ENCODE results near the gene PCNX4. TPM values are rescaled to one million over a fixed set of nuclear protein-coding genes. Genes with fewer than 3 reads are reported as not detected.
A peak's percentile ranks its signal among the peaks of the same experiment; 100 is the strongest.

PCNX4 gene
- total RNA-seq, 1 donor from 2014 or later, result 56.0 TPM

GRCh38 chr14:60151715-60152114, 60.0 kb downstream of the PCNX4 start:
- peak overlapping the region; percentile 79 for H3K27ac Mint-ChIP-seq (ENCODE audit: unreplicated experiment)
- H3K9me3 Mint-ChIP-seq (ENCODE audit: unreplicated experiment), result no peaks in the 10 kb centered on the region
- no peak for TF ChIP-seq CTCF (IDR thresholded peaks at IDR 0.05)
- no peak for DNase-seq (ENCODE audit: extremely low spot score, unreplicated experiment)
- no peaks in the 10 kb centered on the region for H3K27me3 Mint-ChIP-seq (ENCODE audit: unreplicated experiment)
- peaks cover 38% of the 10 kb centered on the region for H3K36me3 Mint-ChIP-seq (ENCODE audit: unreplicated experiment)
- peaks cover 10% of the 10 kb centered on the region for H3K4me1 Mint-ChIP-seq (ENCODE audit: unreplicated experiment)
- H3K4me3 Mint-ChIP-seq (ENCODE audit: unreplicated experiment), result no peak overlapping the region

- Mint-ChIP-seq H3K36me3 (ENCODE audit: unreplicated experiment) (peaks cover 27% of the 10 kb centered on the region), H3K4me3 (ENCODE audit: unreplicated experiment) (no peak overlapping the region), H3K4me1 (ENCODE audit: unreplicated experiment) (peaks cover 10% of the 10 kb centered on the region), H3K27me3 (ENCODE audit: unreplicated experiment) (no peaks in the 10 kb centered on the region), H3K9me3 (ENCODE audit: unreplicated experiment) (no peaks in the 10 kb centered on the region), H3K27ac (ENCODE audit: unreplicated experiment) (no peak overlapping the region)
- no peak for TF ChIP-seq CTCF (IDR thresholded peaks at IDR 0.05)
- no peak for DNase-seq (ENCODE audit: extremely low spot score, unreplicated experiment)
These were observed 62.3 kb downstream of the PCNX4 start for GRCh38 chr14:60153991-60154390.

- peaks cover 22% of the 10 kb centered on the region for H3K36me3 Mint-ChIP-seq (ENCODE audit: unreplicated experiment)
- H3K4me3 Mint-ChIP-seq (ENCODE audit: unreplicated experiment), result no peak overlapping the region
- no peak for DNase-seq (ENCODE audit: extremely low spot score, unreplicated experiment)
- H3K27ac Mint-ChIP-seq (ENCODE audit: unreplicated experiment), result no peak overlapping the region
- H3K27me3 Mint-ChIP-seq (ENCODE audit: unreplicated experiment), result no peaks in the 10 kb centered on the region
- no peaks in the 10 kb centered on the region for H3K9me3 Mint-ChIP-seq (ENCODE audit: unreplicated experiment)
- H3K4me1 Mint-ChIP-seq (ENCODE audit: unreplicated experiment), result peaks cover 10% of the 10 kb centered on the region
- no peak for TF ChIP-seq CTCF (IDR thresholded peaks at IDR 0.05)
These were observed 62.9 kb downstream of the PCNX4 start for GRCh38 chr14:60154671-60155070.

GRCh38 chr14:60160422-60160821, 68.7 kb downstream of the PCNX4 start:
- TF ChIP-seq CTCF (IDR thresholded peaks at IDR 0.05), result no peak
- H3K27ac Mint-ChIP-seq (ENCODE audit: unreplicated experiment), result no peak overlapping the region
- H3K4me1 Mint-ChIP-seq (ENCODE audit: unreplicated experiment), result peaks cover 11% of the 10 kb centered on the region
- DNase-seq (ENCODE audit: extremely low spot score, unreplicated experiment), result no peak
- no peaks in the 10 kb centered on the region for H3K9me3 Mint-ChIP-seq (ENCODE audit: unreplicated experiment)
- H3K4me3 Mint-ChIP-seq (ENCODE audit: unreplicated experiment), result no peak overlapping the region
- H3K36me3 Mint-ChIP-seq (ENCODE audit: unreplicated experiment), result peaks cover 8% of the 10 kb centered on the region
- no peaks in the 10 kb centered on the region for H3K27me3 Mint-ChIP-seq (ENCODE audit: unreplicated experiment)

- Mint-ChIP-seq H3K36me3 (ENCODE audit: unreplicated experiment) (peaks cover 3% of the 10 kb centered on the region), H3K27me3 (ENCODE audit: unreplicated experiment) (no peaks in the 10 kb centered on the region), H3K4me1 (ENCODE audit: unreplicated experiment) (peaks cover 22% of the 10 kb centered on the region), H3K27ac (ENCODE audit: unreplicated experiment) (no peak overlapping the region), H3K4me3 (ENCODE audit: unreplicated experiment) (no peak overlapping the region), H3K9me3 (ENCODE audit: unreplicated experiment) (no peaks in the 10 kb centered on the region)
- no peak for TF ChIP-seq CTCF (IDR thresholded peaks at IDR 0.05)
- DNase-seq (ENCODE audit: extremely low spot score, unreplicated experiment), result no peak
These were observed 69.7 kb downstream of the PCNX4 start for GRCh38 chr14:60161196-60162107.
